Mesendoderm (in vitro differentiated cells): ENCODE data around the gene SLC8B1.

Experiments
- DNase-seq: peaks from one replicate; pipeline ENCODE4 v3.0.0; 2013
- H2AK5ac ChIP-seq: 2 replicates; pipeline ENCODE4 v1.6.1; 2013; ENCODE audit warnings: low read length, inconsistent platforms
- H2BK120ac ChIP-seq: 2 replicates; pipeline ENCODE4 v1.6.1; 2013; ENCODE audit warnings: low read depth, mild to moderate bottlenecking, low read length, moderate library complexity, mixed read lengths
- H2BK15ac ChIP-seq: replicated peaks from 2 replicates; pipeline ENCODE4 v1.6.1; 2013; ENCODE audit warnings: low read depth, mild to moderate bottlenecking, moderate library complexity
- H2BK5ac ChIP-seq: 2 replicates; pipeline ENCODE4 v1.6.1; 2013; ENCODE audit warnings: low read length, inconsistent platforms
- H3K18ac ChIP-seq: 2 replicates; pipeline ENCODE4 v1.6.1; 2013; ENCODE audit warnings: mild to moderate bottlenecking, low read length, mixed read lengths
- H3K23ac ChIP-seq: one replicate; pipeline ENCODE4 v1.6.1; 2013; ENCODE audit warnings: low read length
- H3K27ac ChIP-seq: 2 replicates; pipeline ENCODE4 v1.5.1; 2013; ENCODE audit warnings: low read depth, mild to moderate bottlenecking, inconsistent platforms, low read length, moderate library complexity
- H3K27me3 ChIP-seq: 2 replicates; pipeline ENCODE4 v1.6.1; 2013; ENCODE audit warnings: low read length, control low read depth, mild to moderate bottlenecking, inconsistent platforms; ENCODE audit not compliant: insufficient read depth, poor library complexity
- H3K36me3 ChIP-seq: 2 replicates; pipeline ENCODE4 v1.6.1; 2013; ENCODE audit warnings: low read length, inconsistent platforms; ENCODE audit not compliant: control insufficient read depth, insufficient read depth
- H3K4ac ChIP-seq: one replicate; pipeline ENCODE4 v1.6.1; 2013; ENCODE audit warnings: low read depth, mild to moderate bottlenecking, low read length, moderate library complexity
- H3K4me1 ChIP-seq: 2 replicates; pipeline ENCODE4 v1.6.1; 2013; ENCODE audit warnings: low read depth, low read length, inconsistent platforms; ENCODE audit not compliant: control insufficient read depth
- H3K4me2 ChIP-seq: 2 replicates; pipeline ENCODE4 v1.6.1; 2013; ENCODE audit warnings: low read length
- H3K4me3 ChIP-seq: 2 replicates; pipeline ENCODE4 v1.5.1; 2013; ENCODE audit warnings: mild to moderate bottlenecking, low read length
- H3K56ac ChIP-seq: one replicate; pipeline ENCODE4 v1.6.1; 2013; ENCODE audit warnings: low read length
- H3K79me1 ChIP-seq: 2 replicates; pipeline ENCODE4 v1.6.1; 2013; ENCODE audit warnings: low read length, inconsistent platforms
- H3K79me2 ChIP-seq: 2 replicates; pipeline ENCODE4 v1.6.1; 2013; ENCODE audit warnings: mild to moderate bottlenecking, low read length; ENCODE audit not compliant: control insufficient read depth, insufficient read depth
- H3K9ac ChIP-seq: 2 replicates; pipeline ENCODE4 v1.6.1; 2013; ENCODE audit warnings: low read length, inconsistent platforms
- H4K5ac ChIP-seq: one replicate; pipeline ENCODE4 v1.6.1; 2013; ENCODE audit warnings: low read length
- H4K8ac ChIP-seq: one replicate; pipeline ENCODE4 v1.6.1; 2013; ENCODE audit warnings: low read depth, mild to moderate bottlenecking, control low read depth, low read length, moderate library complexity
- WGBS: extraction: QIAGEN DNeasy Blood & Tissue Kit; methylation state at CpG from one replicate; pipeline ENCODE4 v1.1.7; 2013; ENCODE audit warnings: low lambda C conversion rate, missing lambda C conversion rate; ENCODE audit not compliant: insufficient coverage; ENCODE audit errors: extremely low coverage; 5-methylcytosine and 5-hydroxymethylcytosine counted together

The SLC8B1 gene

DNA sequence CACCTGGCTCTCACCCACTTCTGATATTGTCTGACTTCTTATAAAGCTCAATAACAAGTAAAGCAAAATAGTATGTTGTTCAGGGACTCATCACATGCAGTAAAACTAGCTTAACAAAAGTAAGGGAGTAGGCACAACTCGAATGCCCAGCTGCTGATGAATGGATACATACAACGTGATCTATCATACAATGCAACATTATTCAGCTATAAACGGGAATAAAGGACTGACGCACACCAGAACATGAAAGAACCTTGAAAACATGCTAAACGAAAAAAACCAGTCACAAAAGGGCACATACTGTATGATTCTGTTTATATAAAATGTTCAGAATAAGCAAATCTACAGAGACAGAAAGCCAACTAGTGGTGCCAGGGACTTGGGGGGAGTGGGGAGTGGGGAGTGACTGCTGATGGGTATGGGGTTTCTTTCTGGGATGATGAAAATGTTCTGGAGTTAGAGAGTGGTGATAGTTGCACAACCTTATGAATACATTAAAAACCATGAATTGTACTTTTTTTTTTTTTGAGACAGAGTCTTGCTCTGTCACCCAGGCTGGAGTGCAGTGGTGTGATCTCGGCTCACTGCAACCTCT is 34.6 kb upstream of the SLC8B1 start:
- no CpG with 5 or more reads among the region's 6 CpGs for WGBS
- Histone ChIP-seq H3K27ac (no peak overlapping the region), H3K4ac (no peak overlapping the region), H2BK5ac (no peak overlapping the region), H3K18ac (no peak overlapping the region), H2BK120ac (no peak overlapping the region), H3K4me2 (no peak overlapping the region), H3K23ac (no peak overlapping the region), H3K4me1 (no peaks in the 10 kb centered on the region), H3K79me2 (no peaks in the 10 kb centered on the region), H3K36me3 (no peaks in the 10 kb centered on the region), H4K5ac (no peak overlapping the region), H3K79me1 (no peaks in the 10 kb centered on the region), H4K8ac (no peak overlapping the region), H3K9ac (no peak overlapping the region), H2BK15ac (no peak overlapping the region), H2AK5ac (no peak overlapping the region), H3K56ac (no peak overlapping the region), H3K4me3 (no peak overlapping the region), H3K27me3 (no peaks in the 10 kb centered on the region)
- no peak for DNase-seq

DNA sequence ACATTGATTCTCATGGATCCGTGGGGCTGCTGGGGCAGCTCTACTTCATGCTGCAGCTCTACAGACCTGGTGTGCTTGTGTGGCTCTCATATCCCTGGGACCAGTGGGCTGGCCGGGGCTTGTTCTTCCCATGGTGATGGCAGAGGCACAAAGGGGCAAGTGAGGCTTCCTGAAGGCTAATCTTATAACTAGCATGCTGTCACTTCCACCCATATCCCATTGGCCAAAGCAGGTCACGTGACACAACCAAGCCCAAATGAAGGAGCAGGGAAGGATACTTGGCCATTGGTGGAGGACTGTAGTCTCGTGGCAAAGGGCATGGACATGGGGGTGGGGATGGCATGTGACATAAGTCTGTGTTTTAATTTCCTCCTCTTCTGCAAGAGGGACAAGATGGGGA is 33.4 kb upstream of the SLC8B1 start:
- Histone ChIP-seq H3K4me2 (no peak overlapping the region), H3K4me1 (no peaks in the 10 kb centered on the region), H2BK15ac (no peak overlapping the region), H3K79me1 (no peaks in the 10 kb centered on the region), H3K4ac (no peak overlapping the region), H3K27ac (no peak overlapping the region), H3K27me3 (no peaks in the 10 kb centered on the region), H3K18ac (no peak overlapping the region), H3K9ac (no peak overlapping the region), H4K8ac (no peak overlapping the region), H2AK5ac (no peak overlapping the region), H2BK5ac (no peak overlapping the region), H3K56ac (no peak overlapping the region), H3K23ac (no peak overlapping the region), H3K79me2 (no peaks in the 10 kb centered on the region), H2BK120ac (no peak overlapping the region), H3K36me3 (no peaks in the 10 kb centered on the region), H4K5ac (no peak overlapping the region), H3K4me3 (no peak overlapping the region)
- peak; percentile 17 for DNase-seq
- no CpG with 5 or more reads among the region's 4 CpGs for WGBS

DNA sequence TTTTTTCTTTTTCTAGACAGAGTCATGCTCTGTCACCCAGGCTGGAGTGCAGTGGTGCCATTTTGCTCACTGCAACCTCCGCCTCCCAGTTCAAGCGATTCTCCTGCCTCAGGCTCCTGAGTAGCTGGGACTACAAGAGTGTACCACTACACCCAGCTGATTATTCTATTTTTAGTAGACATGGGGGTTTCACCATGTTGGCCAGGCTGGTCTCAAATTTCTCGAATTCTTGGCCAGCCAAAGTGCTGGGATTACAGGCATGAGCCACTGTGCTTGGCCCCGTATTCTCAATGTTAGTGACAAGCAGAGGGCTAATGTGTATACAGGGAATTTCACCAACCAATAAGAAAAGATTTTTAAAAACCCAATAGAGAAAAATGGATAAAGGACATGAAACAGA is 31.9 kb upstream of the SLC8B1 start:
- Histone ChIP-seq H3K36me3 (no peaks in the 10 kb centered on the region), H3K27ac (no peak overlapping the region), H3K4ac (no peak overlapping the region), H3K4me3 (no peak overlapping the region), H3K27me3 (no peaks in the 10 kb centered on the region), H3K18ac (no peak overlapping the region), H2AK5ac (no peak overlapping the region), H3K9ac (no peak overlapping the region), H4K8ac (no peak overlapping the region), H3K4me2 (no peak overlapping the region), H2BK5ac (no peak overlapping the region), H2BK120ac (no peak overlapping the region), H2BK15ac (no peak overlapping the region), H3K79me1 (no peaks in the 10 kb centered on the region), H3K56ac (no peak overlapping the region), H3K4me1 (no peaks in the 10 kb centered on the region), H4K5ac (no peak overlapping the region), H3K23ac (no peak overlapping the region), H3K79me2 (no peaks in the 10 kb centered on the region)
- no peak for DNase-seq
- no CpG with 5 or more reads among the region's 4 CpGs for WGBS

DNA sequence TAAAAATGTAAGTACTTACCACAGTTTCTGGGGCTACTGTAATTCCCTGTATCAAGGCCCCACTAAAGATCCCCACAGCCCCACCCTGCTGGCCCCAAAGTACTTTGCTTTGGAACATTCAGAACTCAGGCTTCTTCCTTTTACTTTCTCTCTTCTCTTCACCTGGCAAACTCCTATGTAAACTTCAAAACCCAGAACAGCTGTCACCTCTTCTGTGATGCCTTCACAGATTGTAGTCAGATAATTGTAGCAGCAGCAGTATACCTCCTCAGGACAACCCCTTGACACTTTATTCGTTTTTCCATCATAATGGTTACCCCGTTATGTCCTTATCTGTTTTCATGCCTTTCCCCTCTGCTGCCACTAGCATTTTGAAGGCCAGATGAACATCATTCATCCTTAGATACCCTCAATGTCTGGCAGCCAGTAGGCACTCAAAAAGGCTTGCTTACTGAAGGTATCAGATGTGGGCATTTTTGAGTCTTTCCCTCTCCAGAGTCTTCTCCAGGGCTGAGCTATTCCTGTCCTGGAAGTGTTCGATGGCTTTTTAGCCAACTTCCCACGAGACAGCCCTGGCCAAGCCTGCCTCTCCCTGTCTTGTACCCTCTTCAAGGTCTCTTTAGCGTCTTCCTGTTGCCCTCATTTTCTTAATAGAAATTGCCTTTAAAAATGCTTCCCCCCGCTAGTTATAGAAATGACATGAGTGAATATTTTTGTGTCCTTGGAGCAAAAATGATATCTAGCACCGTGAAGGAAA is 30.9 kb upstream of the SLC8B1 start:
- no peaks in the 10 kb centered on the region for H3K36me3 ChIP-seq
- H3K79me2 ChIP-seq = no peaks in the 10 kb centered on the region
- H3K4me3 ChIP-seq = no peak overlapping the region
- H3K4me2 ChIP-seq = no peak overlapping the region
- H3K9ac ChIP-seq = no peak overlapping the region
- WGBS = no CpG with 5 or more reads among the region's 7 CpGs
- DNase-seq = no peak
- H4K5ac ChIP-seq = no peak overlapping the region
- H2BK120ac ChIP-seq = no peak overlapping the region
- peaks cover 1% of the 10 kb centered on the region for H3K79me1 ChIP-seq
- H3K27ac ChIP-seq = no peak overlapping the region
- no peak overlapping the region for H3K4ac ChIP-seq
- no peak overlapping the region for H2AK5ac ChIP-seq
- H4K8ac ChIP-seq = no peak overlapping the region
- no peak overlapping the region for H3K56ac ChIP-seq
- H2BK15ac ChIP-seq = no peak overlapping the region
- no peak overlapping the region for H3K23ac ChIP-seq
- H2BK5ac ChIP-seq = no peak overlapping the region
- H3K4me1 ChIP-seq = no peaks in the 10 kb centered on the region
- H3K27me3 ChIP-seq = no peaks in the 10 kb centered on the region
- H3K18ac ChIP-seq = no peak overlapping the region

DNA sequence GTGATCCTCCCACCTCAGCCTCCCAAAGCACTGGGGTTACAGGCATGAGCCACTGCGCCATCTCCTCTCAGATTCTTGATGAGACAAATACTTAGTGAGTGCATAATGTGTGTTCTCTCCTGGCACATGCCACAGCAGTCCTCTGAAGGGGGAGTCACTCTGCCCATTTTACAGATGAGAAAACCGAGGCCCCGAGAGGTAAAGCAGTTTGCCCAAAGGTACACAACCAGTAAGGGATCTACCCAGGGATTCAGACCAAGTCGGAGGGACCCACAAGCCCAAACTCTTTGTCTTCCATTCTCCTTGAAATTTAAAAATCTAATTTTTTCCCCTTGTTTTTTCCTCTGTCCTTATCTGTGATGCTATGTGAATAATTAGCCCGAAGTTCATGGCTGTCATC is 29.8 kb upstream of the SLC8B1 start:
- no peak overlapping the region for H3K18ac ChIP-seq
- no peak overlapping the region for H3K9ac ChIP-seq
- no peak overlapping the region for H3K56ac ChIP-seq
- no peak for DNase-seq
- no peak overlapping the region for H3K4me3 ChIP-seq
- H3K36me3 ChIP-seq = no peaks in the 10 kb centered on the region
- no peak overlapping the region for H2AK5ac ChIP-seq
- no peak overlapping the region for H3K4ac ChIP-seq
- H4K5ac ChIP-seq = no peak overlapping the region
- no peaks in the 10 kb centered on the region for H3K27me3 ChIP-seq
- H3K79me2 ChIP-seq = peaks cover under 1% of the 10 kb centered on the region
- H2BK5ac ChIP-seq = no peak overlapping the region
- peaks cover 5% of the 10 kb centered on the region for H3K79me1 ChIP-seq
- H3K4me1 ChIP-seq = no peaks in the 10 kb centered on the region
- no peak overlapping the region for H3K23ac ChIP-seq
- no peak overlapping the region for H2BK15ac ChIP-seq
- WGBS = no CpG with 5 or more reads among the region's 5 CpGs
- H3K27ac ChIP-seq = no peak overlapping the region
- H4K8ac ChIP-seq = no peak overlapping the region
- no peak overlapping the region for H3K4me2 ChIP-seq
- no peak overlapping the region for H2BK120ac ChIP-seq
